Neural progenitor cell (in vitro differentiated cells): ENCODE measurements around the gene OBI1. TPM values are rescaled to one million over a fixed set of nuclear protein-coding genes. Genes with fewer than 3 reads are reported as not detected.

Experiments
- DNase-seq: peaks from one replicate; pipeline ENCODE4 v3.0.0-alpha.2; 2016; ENCODE audit warnings: low spot score
- H2AFZ ChIP-seq: fragments of 200-600 bp; sonication (generic); replicated peaks from 2 replicates; pipeline ENCODE4 v1.6.1; 2016; ENCODE audit warnings: antibody characterized with exemption
- H3F3A ChIP-seq: fragments of 200-600 bp; sonication (generic); 2 replicates; pipeline ENCODE4 v1.6.1; 2016; ENCODE audit warnings: antibody characterized with exemption, low read depth
- H3K27ac ChIP-seq: fragments of 200-600 bp; sonication (generic); 2 replicates; pipeline ENCODE4 v1.5.1; 2016; ENCODE audit warnings: mild to moderate bottlenecking
- H3K27me3 ChIP-seq: fragments of 200-600 bp; sonication (generic); 2 replicates; pipeline ENCODE4 v1.6.1; 2016; ENCODE audit warnings: mild to moderate bottlenecking, moderate library complexity
- H3K36me3 ChIP-seq: fragments of 200-600 bp; sonication (generic); 2 replicates; pipeline ENCODE4 v1.5.1; 2016
- H3K4me1 ChIP-seq: fragments of 200-600 bp; sonication (generic); 2 replicates; pipeline ENCODE4 v1.6.1; 2016; ENCODE audit warnings: mixed run types
- H3K4me2 ChIP-seq: fragments of 200-600 bp; sonication (generic); 2 replicates; pipeline ENCODE4 v1.6.1; 2016
- H3K4me3 ChIP-seq: fragments of 200-600 bp; sonication (generic); 2 replicates; pipeline ENCODE4 v1.5.1; 2016
- H3K79me2 ChIP-seq: fragments of 200-600 bp; sonication (generic); 2 replicates; pipeline ENCODE4 v1.6.1; 2016; ENCODE audit warnings: low read depth
- H3K9ac ChIP-seq: fragments of 200-600 bp; sonication (generic); 2 replicates; pipeline ENCODE4 v1.6.1; 2016
- H3K9me3 ChIP-seq: fragments of 200-600 bp; sonication (generic); 2 replicates; pipeline ENCODE4 v1.5.1; 2016; ENCODE audit warnings: low read depth
- H4K20me1 ChIP-seq: fragments of 200-600 bp; sonication (generic); 2 replicates; pipeline ENCODE4 v1.6.1; 2016; ENCODE audit warnings: low read depth
- H3K27ac Mint-ChIP-seq: 3 replicates; pipeline ENCODE4 v1.8.0; 2021; ENCODE audit warnings: mixed read lengths
- H3K27me3 Mint-ChIP-seq: 2 replicates; pipeline ENCODE4 v1.8.0; 2022; ENCODE audit warnings: low read depth, mild to moderate bottlenecking, inconsistent platforms, moderate library complexity, mixed read lengths; ENCODE audit not compliant: insufficient read depth
- H3K36me3 Mint-ChIP-seq: 3 replicates; pipeline ENCODE4 v1.8.0; 2021; ENCODE audit warnings: mixed read lengths
- H3K4me1 Mint-ChIP-seq: 3 replicates; pipeline ENCODE4 v1.8.0; 2021; ENCODE audit warnings: mixed read lengths
- H3K4me3 Mint-ChIP-seq: 3 replicates; pipeline ENCODE4 v1.8.0; 2021; ENCODE audit warnings: mild to moderate bottlenecking, moderate library complexity, mixed read lengths
- H3K9me3 Mint-ChIP-seq: 3 replicates; pipeline ENCODE4 v1.8.0; 2020; ENCODE audit warnings: mixed read lengths
- EZH2 ChIP-seq: fragments of 200-600 bp; sonication (generic); IDR thresholded peaks from 2 replicates; pipeline ENCODE4 v1.6.1; 2017; ENCODE audit warnings: antibody characterized with exemption, mild to moderate bottlenecking, moderate library complexity
- EZH2phosphoT487 ChIP-seq: fragments of 200-600 bp; sonication (generic); IDR thresholded peaks from 2 replicates; pipeline ENCODE4 v1.6.1; 2017; ENCODE audit warnings: antibody characterized with exemption
- total RNA-seq: library from RNA; depleted of rRNA; stranded (reverse); fragments of >200 nt; gene quantifications from 2 replicates; pipeline ENCODE4 v1.2.3, GENCODE V29; 2015; ENCODE audit warnings: low replicate concordance
- TF ChIP-seq, protein P1 (sequence below): fragments of 200-600 bp; sonication (generic); IDR thresholded peaks from 2 replicates; pipeline ENCODE4 v1.5.1; 2017; ENCODE audit warnings: antibody characterized with exemption, mild to moderate bottlenecking

Gene OBI1
- total RNA-seq, 1 donor from 2014 or later = 36.9 TPM

- no peak overlapping the region for H3K4me3 ChIP-seq
- no peak overlapping the region for H3K27ac ChIP-seq
- H3K27me3 ChIP-seq = peaks cover 14% of the 10 kb centered on the region
- peaks cover 73% of the 10 kb centered on the region for H3K79me2 ChIP-seq
- peaks cover 14% of the 10 kb centered on the region for H3F3A ChIP-seq
- no peak overlapping the region for H3K9ac ChIP-seq
- no peak overlapping the region for H3K27ac Mint-ChIP-seq
- no peak overlapping the region for H3K4me2 ChIP-seq
- H3K4me3 Mint-ChIP-seq = no peak overlapping the region
- H3K9me3 ChIP-seq = no peaks in the 10 kb centered on the region
- peaks cover 3% of the 10 kb centered on the region for H3K27me3 Mint-ChIP-seq
- DNase-seq = no peak
- H3K9me3 Mint-ChIP-seq = no peaks in the 10 kb centered on the region
- H3K4me1 Mint-ChIP-seq = peaks cover 12% of the 10 kb centered on the region
- no peak for TF ChIP-seq EZH2phosphoT487
- no peak for TF ChIP-seq EZH2
- TF ChIP-seq, protein P1, sequence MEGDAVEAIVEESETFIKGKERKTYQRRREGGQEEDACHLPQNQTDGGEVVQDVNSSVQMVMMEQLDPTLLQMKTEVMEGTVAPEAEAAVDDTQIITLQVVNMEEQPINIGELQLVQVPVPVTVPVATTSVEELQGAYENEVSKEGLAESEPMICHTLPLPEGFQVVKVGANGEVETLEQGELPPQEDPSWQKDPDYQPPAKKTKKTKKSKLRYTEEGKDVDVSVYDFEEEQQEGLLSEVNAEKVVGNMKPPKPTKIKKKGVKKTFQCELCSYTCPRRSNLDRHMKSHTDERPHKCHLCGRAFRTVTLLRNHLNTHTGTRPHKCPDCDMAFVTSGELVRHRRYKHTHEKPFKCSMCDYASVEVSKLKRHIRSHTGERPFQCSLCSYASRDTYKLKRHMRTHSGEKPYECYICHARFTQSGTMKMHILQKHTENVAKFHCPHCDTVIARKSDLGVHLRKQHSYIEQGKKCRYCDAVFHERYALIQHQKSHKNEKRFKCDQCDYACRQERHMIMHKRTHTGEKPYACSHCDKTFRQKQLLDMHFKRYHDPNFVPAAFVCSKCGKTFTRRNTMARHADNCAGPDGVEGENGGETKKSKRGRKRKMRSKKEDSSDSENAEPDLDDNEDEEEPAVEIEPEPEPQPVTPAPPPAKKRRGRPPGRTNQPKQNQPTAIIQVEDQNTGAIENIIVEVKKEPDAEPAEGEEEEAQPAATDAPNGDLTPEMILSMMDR = no peak
- H3K36me3 ChIP-seq = no peaks in the 10 kb centered on the region
- peaks cover 52% of the 10 kb centered on the region for H4K20me1 ChIP-seq
- peaks cover 17% of the 10 kb centered on the region for H3K36me3 Mint-ChIP-seq
- peaks cover 9% of the 10 kb centered on the region for H3K4me1 ChIP-seq
- no peak overlapping the region for H2AFZ ChIP-seq
Observed at GRCh38 chr13:78655906-78656305, 3.0 kb downstream of the OBI1 start.

- Histone ChIP-seq H3K4me2 (no peak overlapping the region), H3K27me3 (peaks cover 7% of the 10 kb centered on the region), H3F3A (peaks cover 14% of the 10 kb centered on the region), H4K20me1 (peaks cover 61% of the 10 kb centered on the region), H2AFZ (no peak overlapping the region), H3K36me3 (no peaks in the 10 kb centered on the region), H3K4me1 (peaks cover 9% of the 10 kb centered on the region), H3K9ac (no peak overlapping the region), H3K9me3 (no peaks in the 10 kb centered on the region), H3K79me2 (peaks cover 82% of the 10 kb centered on the region), H3K4me3 (no peak overlapping the region), H3K27ac (no peak overlapping the region)
- peaks cover 3% of the 10 kb centered on the region for H3K27me3 Mint-ChIP-seq
- TF ChIP-seq EZH2 (no peak), EZH2phosphoT487 (no peak)
- TF ChIP-seq, protein P1 = no peak
- no peak overlapping the region for H3K4me3 Mint-ChIP-seq
- no peak for DNase-seq
- no peak overlapping the region for H3K27ac Mint-ChIP-seq
- H3K36me3 Mint-ChIP-seq = peaks cover 17% of the 10 kb centered on the region
- H3K4me1 Mint-ChIP-seq = peaks cover 12% of the 10 kb centered on the region
- no peaks in the 10 kb centered on the region for H3K9me3 Mint-ChIP-seq
Observed at GRCh38 chr13:78655007-78655406, 3.9 kb downstream of the OBI1 start.

GRCh38 chr13:78652651-78653050 lies 6.3 kb downstream of the OBI1 start:
- Histone ChIP-seq H3K27ac (no peak overlapping the region), H3K4me3 (no peak overlapping the region), H3K36me3 (no peaks in the 10 kb centered on the region), H3K27me3 (no peaks in the 10 kb centered on the region), H3K4me2 (no peak overlapping the region), H3F3A (peaks cover 1% of the 10 kb centered on the region), H3K9me3 (no peaks in the 10 kb centered on the region), H3K4me1 (peaks cover 7% of the 10 kb centered on the region), H3K9ac (no peak overlapping the region), H2AFZ (no peak overlapping the region), H4K20me1 (peaks cover 67% of the 10 kb centered on the region), H3K79me2 (peaks cover 98% of the 10 kb centered on the region)
- Mint-ChIP-seq H3K9me3 (no peaks in the 10 kb centered on the region), H3K4me3 (no peak overlapping the region), H3K4me1 (peaks cover 3% of the 10 kb centered on the region), H3K36me3 (peaks cover 18% of the 10 kb centered on the region), H3K27ac (no peak overlapping the region), H3K27me3 (no peaks in the 10 kb centered on the region)
- TF ChIP-seq, protein P1 = no peak
- no peak for TF ChIP-seq EZH2
- no peak for TF ChIP-seq EZH2phosphoT487
- DNase-seq = no peak
